Keratinocyte (primary cell): Measurements from ENCODE around the gene HEPHL1. TPM values are rescaled to one million over a fixed set of nuclear protein-coding genes. Genes with fewer than 3 reads are reported as not detected.

Experiments used
- DNase-seq: peaks from one replicate; pipeline ENCODE4 v3.0.0-alpha.2; 2011; ENCODE audit warnings: low read depth, missing footprints, low spot score
- FAIRE-seq: peaks from 2 replicates; lab custom pipeline; 2011; peaks lifted over from hg19 to GRCh38; lab: Jason Lieb, UNC
- H2AFZ ChIP-seq: 2 replicates; pipeline ENCODE4 v1.6.0; 2012; ENCODE audit warnings: low read length, control low read depth, inconsistent platforms; ENCODE audit not compliant: control insufficient read depth
- H3K27ac ChIP-seq: 2 replicates; pipeline ENCODE4 v1.5.1; 2011; ENCODE audit warnings: low read length; ENCODE audit not compliant: control insufficient read depth, insufficient read depth
- H3K27me3 ChIP-seq: 3 replicates; pipeline ENCODE4 v1.6.0; 2011; ENCODE audit warnings: low read length; ENCODE audit not compliant: control insufficient read depth, insufficient read depth; ENCODE audit errors: extremely low read depth
- H3K36me3 ChIP-seq, 2 experiments: 2 replicates in 1 of 2; 3 replicates in 1 of 2; pipeline ENCODE4 v1.5.1; 2011; ENCODE audit warnings: low read length in 2 of 2, mild to moderate bottlenecking in 1 of 2; ENCODE audit not compliant: control insufficient read depth in 2 of 2, insufficient read depth in 2 of 2; ENCODE audit errors: extremely low read depth in 1 of 2
- H3K4me1 ChIP-seq: 3 replicates; pipeline ENCODE4 v1.5.1; 2011; ENCODE audit warnings: low read length; ENCODE audit not compliant: control insufficient read depth, insufficient read depth; ENCODE audit errors: extremely low read depth
- H3K4me2 ChIP-seq: 3 replicates; pipeline ENCODE4 v1.6.0; 2011; ENCODE audit warnings: low read depth, low read length; ENCODE audit not compliant: control insufficient read depth, insufficient read depth; ENCODE audit errors: extremely low read depth
- H3K4me3 ChIP-seq, 3 experiments: fragments of 200-600 bp in 1 of 3; sonication (generic) in 1 of 3; 2 replicates in 2 of 3; 3 replicates in 1 of 3; pipeline ENCODE4 v1.5.1; 2011 to 2016; ENCODE audit warnings: low read length in 3 of 3, mild to moderate bottlenecking in 3 of 3, control low read depth in 2 of 3, inconsistent platforms in 1 of 3, low read depth in 1 of 3, mixed read lengths in 1 of 3, mixed run types in 1 of 3, moderate library complexity in 1 of 3; ENCODE audit not compliant: control insufficient read depth in 2 of 3, insufficient read depth in 2 of 3; ENCODE audit errors: extremely low read depth in 1 of 3
- H3K79me2 ChIP-seq: 2 replicates; pipeline ENCODE4 v1.6.0; 2012; ENCODE audit warnings: low read length; ENCODE audit not compliant: control insufficient read depth, insufficient read depth
- H3K9ac ChIP-seq: 3 replicates; pipeline ENCODE4 v1.6.0; 2011; ENCODE audit warnings: low read length; ENCODE audit not compliant: control insufficient read depth, insufficient read depth; ENCODE audit errors: extremely low read depth
- H3K9me1 ChIP-seq: 3 replicates; pipeline ENCODE4 v1.6.0; 2011; ENCODE audit warnings: low read length; ENCODE audit not compliant: control insufficient read depth, insufficient read depth; ENCODE audit errors: extremely low read depth
- H3K9me3 ChIP-seq: 2 replicates; pipeline ENCODE4 v1.5.1; 2012; ENCODE audit warnings: low read depth, low read length; ENCODE audit not compliant: control insufficient read depth
- H4K20me1 ChIP-seq: 3 replicates; pipeline ENCODE4 v1.6.0; 2011; ENCODE audit warnings: low read length; ENCODE audit not compliant: control insufficient read depth, insufficient read depth; ENCODE audit errors: extremely low read depth
- EZH2 ChIP-seq: IDR thresholded peaks from one replicate; pipeline ENCODE4 v1.6.1; 2012; ENCODE audit warnings: inconsistent platforms, mild to moderate bottlenecking, low read length, moderate library complexity
- dilution Hi-C: fragments of 300-500 bp; cut with MboI; formaldehyde crosslinking; loops from one replicate; pipeline ENCODE4 v1.7.0; 2020; ENCODE audit warnings: low sequenced_read_pairs; ENCODE audit not compliant: extremely low pct_ligation_motif_present
- polyA plus RNA-seq, 5 experiments: library from polyadenylated mRNA; depleted of rRNA in 3 of 5; stranded (reverse) in 3 of 5; stranded (forward) in 1 of 5; unstranded in 1 of 5; fragments of >200 nt; gene quantifications; 1 replicate in 1 of 5; 2 replicates in 3 of 5; 3 replicates in 1 of 5; pipeline versions ENCODE4 v1.2.1 to v1.2.3, GENCODE V29; 2011 to 2012; ENCODE audit warnings: missing spikeins in 2 of 5, low read depth in 1 of 5, low replicate concordance in 1 of 5
- TF ChIP-seq, protein P1 (sequence below), 3 experiments: IDR thresholded peaks in 1 of 3; conservative IDR thresholded peaks in 1 of 3; optimal IDR thresholded peaks in 1 of 3; 2 replicates in 2 of 3; 3 replicates in 1 of 3; pipeline versions ENCODE3 to v1.5.1; 2011; ENCODE audit warnings: low read length in 3 of 3, mild to moderate bottlenecking in 3 of 3, moderate library complexity in 2 of 3, control low read depth in 1 of 3, inconsistent platforms in 1 of 3; ENCODE audit not compliant: insufficient read depth in 2 of 3; ENCODE audit errors: extremely low read depth in 1 of 3

HEPHL1 gene
- polyA plus RNA-seq, 1 donor (not counting 4 experiments of a cell fraction or from before 2014, with no cell fraction given), result 138 TPM

DNA sequence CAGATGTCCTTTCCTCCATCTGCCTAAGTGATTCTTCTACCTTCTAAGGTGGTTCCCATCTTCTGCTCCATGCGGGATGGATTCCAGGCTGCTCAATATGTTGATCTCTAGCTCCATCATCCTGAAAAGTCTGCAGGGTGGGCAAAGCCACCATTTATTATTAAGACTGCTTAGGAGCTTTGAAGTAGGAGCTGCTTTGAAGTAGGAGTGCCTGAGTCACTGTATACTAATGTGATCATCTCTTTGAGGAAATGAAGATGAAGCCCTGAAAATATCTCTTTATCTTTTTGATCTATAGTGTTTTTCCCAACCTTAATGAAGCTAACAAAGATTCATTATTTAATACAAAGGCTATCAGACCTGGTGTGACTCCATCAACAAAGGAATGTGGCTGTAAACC lies 13.1 kb downstream of the HEPHL1 start:
- no peaks in the 10 kb centered on the region for H3K9me1 ChIP-seq
- peaks cover 0 to 7% of the 10 kb centered on the region in 2 experiments for H3K36me3 ChIP-seq
- H3K4me2 ChIP-seq, result no peak overlapping the region
- DNase-seq (no peak), FAIRE-seq (peak; percentile 39)
- H2AFZ ChIP-seq, result no peak overlapping the region
- no peak overlapping the region for H3K9ac ChIP-seq
- no peak overlapping the region for H3K4me3 ChIP-seq
- dilution Hi-C loops, result no loop called here
- no peaks in the 10 kb centered on the region for H3K9me3 ChIP-seq
- H3K79me2 ChIP-seq, result peaks cover 47% of the 10 kb centered on the region
- no peaks in the 10 kb centered on the region for H3K27me3 ChIP-seq
- no peak overlapping the region for H3K27ac ChIP-seq
- H3K4me1 ChIP-seq, result peaks cover 24% of the 10 kb centered on the region
- H4K20me1 ChIP-seq, result no peaks in the 10 kb centered on the region
- TF ChIP-seq EZH2, result no peak
- TF ChIP-seq, protein P1, sequence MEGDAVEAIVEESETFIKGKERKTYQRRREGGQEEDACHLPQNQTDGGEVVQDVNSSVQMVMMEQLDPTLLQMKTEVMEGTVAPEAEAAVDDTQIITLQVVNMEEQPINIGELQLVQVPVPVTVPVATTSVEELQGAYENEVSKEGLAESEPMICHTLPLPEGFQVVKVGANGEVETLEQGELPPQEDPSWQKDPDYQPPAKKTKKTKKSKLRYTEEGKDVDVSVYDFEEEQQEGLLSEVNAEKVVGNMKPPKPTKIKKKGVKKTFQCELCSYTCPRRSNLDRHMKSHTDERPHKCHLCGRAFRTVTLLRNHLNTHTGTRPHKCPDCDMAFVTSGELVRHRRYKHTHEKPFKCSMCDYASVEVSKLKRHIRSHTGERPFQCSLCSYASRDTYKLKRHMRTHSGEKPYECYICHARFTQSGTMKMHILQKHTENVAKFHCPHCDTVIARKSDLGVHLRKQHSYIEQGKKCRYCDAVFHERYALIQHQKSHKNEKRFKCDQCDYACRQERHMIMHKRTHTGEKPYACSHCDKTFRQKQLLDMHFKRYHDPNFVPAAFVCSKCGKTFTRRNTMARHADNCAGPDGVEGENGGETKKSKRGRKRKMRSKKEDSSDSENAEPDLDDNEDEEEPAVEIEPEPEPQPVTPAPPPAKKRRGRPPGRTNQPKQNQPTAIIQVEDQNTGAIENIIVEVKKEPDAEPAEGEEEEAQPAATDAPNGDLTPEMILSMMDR (optimal IDR thresholded peaks at IDR 0.05 in 1 of 3, IDR thresholded peaks at IDR 0.05 in 1 of 3, conservative IDR thresholded peaks at IDR 0.05 in 1 of 3; ENCODE audit: extremely low read depth in 1 of 3, insufficient read depth in 2 of 3, low read length in 3 of 3), result no peak

DNA sequence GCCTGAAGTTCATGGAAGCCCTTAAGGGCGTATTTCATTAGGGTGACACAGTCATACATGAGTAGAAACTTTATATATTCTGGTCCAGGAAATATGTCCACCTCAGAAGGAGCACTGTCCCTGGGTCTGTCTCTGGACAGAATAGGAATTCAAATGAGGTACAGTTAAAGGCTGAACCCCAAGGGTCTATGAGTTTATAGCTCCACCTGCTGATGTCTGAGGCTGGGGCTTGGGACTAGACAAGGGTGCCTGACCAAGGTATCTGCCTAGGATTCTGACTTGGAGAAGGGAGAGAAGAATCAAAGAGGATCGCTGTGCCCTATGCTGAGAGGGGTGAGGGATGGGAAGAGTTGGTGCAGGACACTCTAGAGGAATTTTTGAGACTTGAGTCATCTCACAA lies 14.9 kb downstream of the HEPHL1 start:
- Histone ChIP-seq H3K9ac (no peak overlapping the region), H3K9me1 (no peaks in the 10 kb centered on the region), H2AFZ (no peak overlapping the region), H3K4me2 (no peak overlapping the region), H3K27ac (no peak overlapping the region), H3K27me3 (no peaks in the 10 kb centered on the region), H3K4me1 (peaks cover 14% of the 10 kb centered on the region), H4K20me1 (no peaks in the 10 kb centered on the region), H3K4me3 (no peak overlapping the region), H3K9me3 (no peaks in the 10 kb centered on the region), H3K79me2 (peaks cover 32% of the 10 kb centered on the region), H3K36me3 (peaks cover 0 to 4% of the 10 kb centered on the region in 2 experiments)
- dilution Hi-C loops, result no loop called here
- FAIRE-seq (no peak), DNase-seq (no peak)
- TF ChIP-seq, protein P1 (optimal IDR thresholded peaks at IDR 0.05 in 1 of 3, IDR thresholded peaks at IDR 0.05 in 1 of 3, conservative IDR thresholded peaks at IDR 0.05 in 1 of 3; ENCODE audit: extremely low read depth in 1 of 3, insufficient read depth in 2 of 3, low read length in 3 of 3), result peak in 1 of 3 experiments; percentile 21
- no peak for TF ChIP-seq EZH2
